AG04450 (cell line): ENCODE data around the gene FGF16. TPM values are rescaled to one million over a fixed set of nuclear protein-coding genes. Genes with fewer than 3 reads are reported as not detected.

Experiments used
- CTCF ChIA-PET: fragments of 300-600, 350-600 bp; formaldehyde crosslinking; extraction: SDS; loops from one replicate; lab custom pipeline; 2022; ENCODE audit warnings: antibody characterized with exemption, inconsistent platforms; lab: Charles Lee
- POLR2A ChIA-PET: fragments of 350-600 bp; formaldehyde crosslinking; extraction: SDS; loops from one replicate; lab custom pipeline; 2021; ENCODE audit warnings: antibody characterized with exemption, inconsistent platforms; lab: Yijun Ruan, JAX
- DNase-seq: peaks from one replicate; pipeline ENCODE4 v3.0.0-alpha.2; 2011; ENCODE audit warnings: low read depth, low spot score
- H3K27ac ChIP-seq: one replicate; pipeline ENCODE4 v1.5.1; 2012; ENCODE audit warnings: low read depth, low read length, control low read depth
- H3K27me3 ChIP-seq: one replicate; pipeline ENCODE4 v1.6.0; 2012; ENCODE audit warnings: low read length; ENCODE audit not compliant: control insufficient read depth, insufficient read depth
- H3K4me3 ChIP-seq: 2 replicates; pipeline ENCODE4 v1.5.1; 2011; ENCODE audit warnings: mild to moderate bottlenecking, low read depth, low read length, control low read depth
- H3K9me3 ChIP-seq: 2 replicates; pipeline ENCODE4 v1.5.1; 2012; ENCODE audit warnings: low read length; ENCODE audit not compliant: control insufficient read depth, insufficient read depth
- polyA plus RNA-seq: library from polyadenylated mRNA; depleted of rRNA; stranded (reverse); fragments of >200 nt; gene quantifications from 2 replicates; pipeline ENCODE4 v1.2.3, GENCODE V29; 2011
- TF ChIP-seq, protein P1 (sequence below): IDR thresholded peaks from 2 replicates; pipeline ENCODE4 v1.5.1; 2011; ENCODE audit warnings: low read depth, low read length, control low read depth, inconsistent platforms

Gene FGF16
- polyA plus RNA-seq, 1 experiment = not detected

DNA sequence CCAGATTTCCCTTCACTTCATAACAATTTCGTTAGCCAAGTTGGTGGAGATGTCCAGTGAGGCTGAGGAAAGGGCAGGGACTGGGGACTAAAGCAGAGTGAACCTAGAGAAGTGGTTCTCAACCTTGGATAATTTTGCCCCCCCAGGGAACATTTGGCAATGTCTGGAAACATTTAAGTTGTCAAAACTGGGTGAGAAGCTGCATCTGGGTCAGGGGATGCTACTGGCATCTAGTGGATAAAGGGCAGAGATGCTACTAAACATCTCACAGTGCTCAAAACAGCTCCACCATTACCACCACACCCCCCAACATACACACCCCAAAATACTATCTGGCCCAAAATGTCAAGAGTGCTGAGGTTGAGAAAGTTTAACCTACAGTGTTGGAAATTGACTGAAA is 32.0 kb upstream of the FGF16 start:
- Histone ChIP-seq H3K27ac (no peak overlapping the region), H3K4me3 (no peak overlapping the region), H3K9me3 (no peaks in the 10 kb centered on the region), H3K27me3 (no peaks in the 10 kb centered on the region)
- POLR2A ChIA-PET = no interaction called here
- DNase-seq = no peak
- TF ChIP-seq, protein P1, sequence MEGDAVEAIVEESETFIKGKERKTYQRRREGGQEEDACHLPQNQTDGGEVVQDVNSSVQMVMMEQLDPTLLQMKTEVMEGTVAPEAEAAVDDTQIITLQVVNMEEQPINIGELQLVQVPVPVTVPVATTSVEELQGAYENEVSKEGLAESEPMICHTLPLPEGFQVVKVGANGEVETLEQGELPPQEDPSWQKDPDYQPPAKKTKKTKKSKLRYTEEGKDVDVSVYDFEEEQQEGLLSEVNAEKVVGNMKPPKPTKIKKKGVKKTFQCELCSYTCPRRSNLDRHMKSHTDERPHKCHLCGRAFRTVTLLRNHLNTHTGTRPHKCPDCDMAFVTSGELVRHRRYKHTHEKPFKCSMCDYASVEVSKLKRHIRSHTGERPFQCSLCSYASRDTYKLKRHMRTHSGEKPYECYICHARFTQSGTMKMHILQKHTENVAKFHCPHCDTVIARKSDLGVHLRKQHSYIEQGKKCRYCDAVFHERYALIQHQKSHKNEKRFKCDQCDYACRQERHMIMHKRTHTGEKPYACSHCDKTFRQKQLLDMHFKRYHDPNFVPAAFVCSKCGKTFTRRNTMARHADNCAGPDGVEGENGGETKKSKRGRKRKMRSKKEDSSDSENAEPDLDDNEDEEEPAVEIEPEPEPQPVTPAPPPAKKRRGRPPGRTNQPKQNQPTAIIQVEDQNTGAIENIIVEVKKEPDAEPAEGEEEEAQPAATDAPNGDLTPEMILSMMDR = no peak
- CTCF ChIA-PET = no interaction called here

DNA sequence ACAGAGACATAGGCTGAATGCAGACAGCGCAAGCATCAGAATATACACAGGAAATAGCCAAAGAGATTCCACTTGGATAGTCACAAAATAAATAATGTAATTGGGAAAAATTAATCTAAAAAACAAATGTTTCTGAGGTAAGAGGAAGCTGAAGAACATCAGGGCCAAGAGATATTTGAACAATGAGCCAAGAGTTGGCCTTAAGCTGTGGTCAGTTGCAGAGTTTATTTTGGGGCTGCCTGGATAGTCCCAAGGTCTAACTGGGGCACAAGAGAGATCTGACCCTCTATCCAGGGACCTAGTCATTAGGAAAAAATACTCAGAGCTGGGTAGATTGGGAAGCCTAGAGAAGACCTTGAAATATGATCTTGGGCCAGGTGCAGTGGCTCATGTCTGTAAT is 31.3 kb upstream of the FGF16 start:
- H3K27ac ChIP-seq = no peak overlapping the region
- TF ChIP-seq, protein P1 = no peak
- no peaks in the 10 kb centered on the region for H3K27me3 ChIP-seq
- ChIA-PET CTCF (no interaction called here), POLR2A (no interaction called here)
- no peak for DNase-seq
- no peaks in the 10 kb centered on the region for H3K9me3 ChIP-seq
- H3K4me3 ChIP-seq = no peak overlapping the region

GRCh38 chrX:77422891-77423648 is 24.1 kb upstream of the FGF16 start:
- Histone ChIP-seq H3K27me3 (no peaks in the 10 kb centered on the region), H3K4me3 (no peak overlapping the region), H3K27ac (no peak overlapping the region), H3K9me3 (no peaks in the 10 kb centered on the region)
- ChIA-PET CTCF (interaction anchor here (0.9 kb wide), 1 partner anchor 10 kb away, joined by 7 read pairs; no protein-coding TSS in a partner anchor), POLR2A (no interaction called here)
- TF ChIP-seq, protein P1 = no peak
- DNase-seq = no peak

DNA sequence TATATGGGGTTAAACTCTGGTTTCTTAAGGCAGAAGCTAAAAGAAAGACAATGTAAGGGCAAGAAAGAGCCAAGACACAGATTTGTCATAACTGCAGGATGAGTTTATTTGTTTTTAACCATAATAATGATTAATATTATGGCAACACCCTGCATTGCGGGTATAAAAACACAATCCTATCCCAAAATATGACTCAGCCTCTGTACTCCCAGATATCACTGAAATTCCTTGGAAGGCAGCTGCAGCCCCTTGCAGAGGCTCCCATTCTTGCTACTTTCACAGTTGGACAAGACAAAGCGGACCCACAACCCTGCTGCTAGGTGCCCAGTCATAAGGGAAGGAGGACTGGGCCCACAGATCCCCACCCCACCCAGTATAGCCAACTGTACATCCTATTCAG is 20.4 kb upstream of the FGF16 start:
- H3K9me3 ChIP-seq = no peaks in the 10 kb centered on the region
- H3K4me3 ChIP-seq = no peak overlapping the region
- H3K27me3 ChIP-seq = no peaks in the 10 kb centered on the region
- DNase-seq = no peak
- ChIA-PET POLR2A (no interaction called here), CTCF (no interaction called here)
- TF ChIP-seq, protein P1 = no peak
- H3K27ac ChIP-seq = no peak overlapping the region

- no peak overlapping the region for H3K4me3 ChIP-seq
- H3K27me3 ChIP-seq = no peaks in the 10 kb centered on the region
- H3K27ac ChIP-seq = no peak overlapping the region
- ChIA-PET CTCF (no interaction called here), POLR2A (no interaction called here)
- no peak for DNase-seq
- no peaks in the 10 kb centered on the region for H3K9me3 ChIP-seq
- TF ChIP-seq, protein P1 = no peak
Measured at GRCh38 chrX:77427611-77428010, 19.6 kb upstream of the FGF16 start.
